HG03095 (cell line): Measurements from ENCODE around the gene IRF9.

Experiments used
- ATAC-seq: cut with Tn5 transposase; IDR thresholded peaks from one replicate; pipeline ENCODE4 v1.9.1; 2021; ENCODE audit warnings: moderate library complexity; ENCODE audit not compliant: unreplicated experiment

The IRF9 gene, protein sequence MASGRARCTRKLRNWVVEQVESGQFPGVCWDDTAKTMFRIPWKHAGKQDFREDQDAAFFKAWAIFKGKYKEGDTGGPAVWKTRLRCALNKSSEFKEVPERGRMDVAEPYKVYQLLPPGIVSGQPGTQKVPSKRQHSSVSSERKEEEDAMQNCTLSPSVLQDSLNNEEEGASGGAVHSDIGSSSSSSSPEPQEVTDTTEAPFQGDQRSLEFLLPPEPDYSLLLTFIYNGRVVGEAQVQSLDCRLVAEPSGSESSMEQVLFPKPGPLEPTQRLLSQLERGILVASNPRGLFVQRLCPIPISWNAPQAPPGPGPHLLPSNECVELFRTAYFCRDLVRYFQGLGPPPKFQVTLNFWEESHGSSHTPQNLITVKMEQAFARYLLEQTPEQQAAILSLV

DNA sequence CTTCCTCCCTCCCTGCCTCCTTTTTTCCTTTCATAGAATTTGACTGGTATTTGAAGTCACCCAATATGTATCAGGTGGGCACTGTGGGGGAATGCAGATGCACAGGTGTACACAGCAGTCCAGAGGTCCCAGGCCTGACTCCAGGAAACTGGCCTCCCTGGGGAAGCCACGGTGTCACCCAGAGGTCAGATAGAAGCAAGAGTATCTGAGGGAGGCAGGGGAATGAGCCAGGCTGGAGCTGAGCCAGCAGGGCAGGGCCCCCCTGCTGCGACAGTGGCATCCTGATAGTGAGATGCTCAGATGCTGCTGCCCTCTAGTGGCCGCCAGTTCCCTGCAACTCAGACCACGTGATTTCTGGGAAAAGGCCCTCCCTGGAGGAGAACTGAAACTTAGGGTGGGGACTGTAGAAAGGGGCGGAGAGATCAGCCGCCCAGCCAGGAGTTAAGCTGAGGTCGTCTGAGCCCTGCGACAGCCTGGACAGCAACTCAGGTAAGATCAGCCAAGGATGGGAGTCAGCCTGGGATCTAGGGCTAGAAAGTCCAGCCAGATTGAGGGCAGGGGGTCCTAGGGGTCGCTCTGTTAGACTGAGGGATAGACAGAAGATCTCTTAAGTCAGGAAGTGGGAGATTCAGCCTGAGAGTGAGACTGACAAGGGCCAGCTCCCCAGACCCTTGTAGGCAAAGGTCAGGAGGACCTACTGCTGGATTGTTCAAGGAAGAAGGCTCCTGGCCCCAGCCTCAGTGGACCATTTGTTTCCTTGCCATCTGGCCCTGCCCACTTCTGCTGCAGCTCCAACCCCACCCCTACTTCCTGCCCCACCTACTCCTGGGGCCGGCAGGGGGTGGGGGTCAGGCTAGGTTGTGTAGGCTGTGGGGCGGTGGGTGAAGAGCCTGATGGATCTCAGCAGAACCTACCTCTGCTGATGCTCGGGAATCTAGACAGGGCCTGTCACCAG, at the start of gene IRF9:
Gene IRF9, plus strand, starts transcription at position 416 of the 955 bp plus-strand sequence. CDS start 880 bp downstream, outside the sequence.
- ATAC-seq: peak; percentile 83

DNA sequence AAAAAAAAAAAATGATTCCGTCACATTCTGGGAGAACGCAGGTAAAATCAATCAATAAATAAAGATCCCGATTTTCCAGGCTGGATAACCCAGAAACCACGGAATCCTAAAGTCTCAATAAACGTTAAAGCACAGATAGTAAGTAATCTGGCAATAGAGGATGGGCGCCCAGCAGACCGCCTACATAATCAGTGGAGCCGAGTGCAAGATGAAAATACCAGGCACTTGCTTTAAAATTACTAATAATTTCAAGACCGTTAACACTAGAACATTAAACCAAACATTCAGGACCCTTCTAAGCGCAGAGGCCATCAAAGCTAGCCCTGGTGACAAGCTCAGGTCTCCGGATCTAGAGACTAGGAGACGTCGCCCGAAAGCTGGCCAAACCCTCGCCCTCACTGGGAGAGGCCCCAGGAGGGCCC, 47.7 kb upstream of the IRF9 start:
- ATAC-seq: no peak

DNA sequence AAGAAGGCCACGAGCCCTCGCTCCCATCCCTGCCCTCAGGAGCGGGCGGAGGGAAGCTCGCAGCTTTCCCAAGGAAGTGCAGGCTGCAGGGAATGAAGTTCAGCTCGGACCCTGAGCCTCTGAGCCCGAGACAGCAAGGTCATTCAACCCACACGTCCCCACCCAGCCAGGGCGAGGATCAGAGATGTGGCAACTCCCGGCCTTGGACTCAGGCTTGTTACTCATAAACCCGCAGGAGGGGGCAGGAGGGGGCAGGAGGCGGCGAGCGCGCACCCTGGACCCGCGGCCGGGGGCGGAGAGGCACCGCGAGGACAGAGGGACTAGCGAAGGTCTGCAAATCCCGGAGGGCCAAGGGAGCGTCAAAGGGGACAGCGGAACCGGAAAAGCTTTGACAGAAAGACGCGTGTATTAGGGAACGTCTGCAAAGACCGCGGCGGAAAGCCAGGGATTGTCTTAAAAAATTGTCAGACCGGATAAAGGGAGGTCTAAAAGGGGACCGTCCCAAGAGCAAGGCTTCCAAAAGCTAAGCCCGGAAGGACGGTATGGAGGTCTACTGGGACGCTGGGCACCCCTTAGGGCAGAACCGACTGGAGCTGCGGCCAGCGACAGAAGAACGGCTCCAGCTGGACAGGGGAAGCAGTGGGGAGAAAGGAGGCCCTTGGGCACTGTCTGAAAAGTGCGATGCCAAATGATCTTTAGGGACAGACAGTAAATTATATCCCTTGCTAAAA, 47.1 kb upstream of the IRF9 start:
- peak; percentile 23 for ATAC-seq

DNA sequence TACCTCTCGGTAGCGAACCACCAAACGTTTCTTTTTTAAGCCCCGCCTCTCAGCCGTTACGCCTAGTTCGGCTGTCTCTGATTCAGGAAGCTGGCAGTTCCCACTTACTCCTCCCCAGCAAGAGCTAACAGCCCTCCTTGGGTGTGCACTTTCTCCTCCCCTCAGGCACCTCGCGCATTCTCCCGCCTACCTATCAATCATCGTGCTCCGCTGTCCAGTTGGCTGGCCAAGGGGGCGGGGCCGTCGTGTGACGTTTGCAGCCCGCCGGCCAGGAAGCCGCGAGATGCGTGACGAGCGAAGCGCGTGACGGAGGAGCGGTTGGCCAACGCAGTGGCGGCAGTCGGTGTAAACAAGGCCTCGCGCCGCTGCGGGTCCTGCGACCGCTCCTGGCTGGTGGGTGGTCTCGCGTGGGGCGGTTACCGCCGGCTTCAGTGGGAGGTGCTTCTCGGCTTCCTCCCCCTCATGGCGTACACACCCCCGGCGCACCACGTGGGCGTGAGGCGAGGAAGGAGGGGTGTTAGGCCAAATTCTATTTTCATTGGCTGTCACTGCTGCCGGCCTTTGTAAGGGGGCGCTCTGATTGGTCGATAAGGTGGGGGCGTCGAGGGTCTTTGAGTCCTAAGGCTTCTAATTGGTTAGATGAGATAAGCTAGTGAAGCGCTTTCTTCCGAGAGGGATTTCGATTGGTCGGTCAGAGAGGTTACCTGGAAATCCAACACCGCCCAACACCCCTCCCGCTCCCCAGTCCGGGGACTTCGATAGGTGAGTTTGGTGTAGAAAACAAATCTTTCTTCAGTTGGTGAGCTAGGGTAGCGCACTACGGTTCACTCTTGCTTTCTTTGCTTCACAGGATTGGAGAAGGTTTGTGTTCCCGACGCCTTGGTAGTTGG, 46.3 kb upstream of the IRF9 start, which contains the start of the genes DCAF11 and NRL:
Gene DCAF11, plus strand, starts transcription at position 246 of the 890 bp plus-strand sequence. CDS start 818 bp downstream, outside the sequence.
Gene NRL, minus strand, starts transcription at position 418 of the 890 bp plus-strand sequence. CDS start 32,101 bp downstream, outside the sequence.
- peak; percentile 82 for ATAC-seq

DNA sequence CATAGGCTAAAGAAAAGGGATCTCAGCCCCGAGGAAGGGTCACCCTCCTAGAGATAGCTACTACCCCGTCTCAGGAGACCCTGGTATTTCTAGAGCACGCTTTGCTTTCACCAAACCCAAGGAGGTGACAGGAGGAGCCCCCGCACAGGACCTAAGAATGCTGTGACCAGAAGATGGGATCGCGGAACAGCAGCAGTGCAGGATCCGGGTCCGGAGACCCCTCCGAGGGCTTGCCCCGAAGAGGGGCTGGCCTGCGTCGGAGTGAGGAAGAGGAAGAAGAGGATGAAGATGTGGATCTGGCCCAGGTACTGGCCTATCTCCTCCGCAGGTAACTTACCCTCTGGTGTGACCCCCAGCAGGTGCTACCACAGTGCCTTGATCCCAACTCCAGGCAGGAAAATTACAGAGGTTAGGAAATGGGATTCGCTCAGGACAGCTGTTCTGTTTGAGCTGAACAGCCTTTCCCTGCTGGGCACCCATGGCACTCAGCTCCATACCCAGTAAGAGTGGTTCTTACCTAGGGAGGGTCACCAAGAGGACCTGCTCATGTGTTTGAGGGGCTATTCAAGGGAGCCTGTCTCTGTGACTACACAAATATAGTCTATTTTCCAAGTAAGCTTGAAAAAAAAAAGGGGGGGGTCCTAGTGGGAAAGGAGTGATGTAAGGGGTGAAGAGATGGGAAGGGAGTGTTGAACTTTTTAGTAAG, 45.5 kb upstream of the IRF9 start:
- ATAC-seq: no peak

DNA sequence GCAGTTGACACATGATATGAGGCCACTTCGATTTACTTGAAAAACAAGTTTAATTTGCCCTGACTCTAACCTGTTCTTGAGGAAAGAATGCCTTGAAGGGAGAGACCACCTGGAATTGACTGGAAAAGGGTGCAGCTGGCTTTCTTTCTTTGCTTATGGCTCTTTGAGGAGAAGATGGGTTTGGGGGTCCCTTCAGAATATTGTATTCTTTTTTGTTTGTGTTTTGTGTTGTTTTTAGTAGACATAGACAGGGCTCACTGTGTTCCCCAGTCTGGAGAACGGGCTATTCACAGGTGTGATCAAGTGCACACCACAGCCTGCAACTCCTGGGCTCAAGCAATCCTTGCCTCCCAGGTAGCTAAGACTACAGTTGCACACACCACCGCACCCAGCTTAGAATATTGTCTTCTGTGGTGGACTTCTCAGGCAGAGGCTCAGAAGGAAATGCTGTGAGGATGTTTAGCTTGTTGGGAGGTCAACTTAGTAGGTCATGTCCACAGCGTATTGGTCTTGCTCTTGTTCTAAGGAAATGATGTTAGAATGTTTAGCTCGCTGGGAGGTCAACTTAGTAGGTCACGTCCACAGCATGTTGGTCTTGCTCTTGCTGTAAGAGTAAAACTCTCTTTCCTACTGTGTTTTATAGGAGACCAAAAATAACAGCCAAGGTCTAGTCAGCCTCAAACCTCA, 44.8 kb upstream of the IRF9 start:
- ATAC-seq: no peak

DNA sequence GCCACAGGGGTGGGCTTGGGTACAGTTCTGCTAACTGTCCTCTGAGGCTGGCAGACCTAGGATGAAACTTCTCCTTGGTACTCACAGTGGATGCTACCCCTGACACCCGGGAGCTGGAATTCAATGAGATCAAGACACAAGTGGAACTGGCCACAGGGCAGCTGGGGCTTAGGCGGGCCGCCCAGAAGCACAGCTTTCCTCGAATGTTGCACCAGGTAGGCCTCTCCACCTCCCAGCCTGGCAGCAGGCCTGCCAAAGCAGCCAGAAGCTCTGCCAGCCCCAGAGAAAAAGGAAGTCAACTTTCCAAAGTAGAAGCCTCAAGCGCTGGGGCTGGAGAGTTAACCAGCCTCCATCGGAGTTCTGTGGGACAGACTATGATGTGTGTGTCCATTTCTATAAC, 43.9 kb upstream of the IRF9 start:
- ATAC-seq: no peak

DNA sequence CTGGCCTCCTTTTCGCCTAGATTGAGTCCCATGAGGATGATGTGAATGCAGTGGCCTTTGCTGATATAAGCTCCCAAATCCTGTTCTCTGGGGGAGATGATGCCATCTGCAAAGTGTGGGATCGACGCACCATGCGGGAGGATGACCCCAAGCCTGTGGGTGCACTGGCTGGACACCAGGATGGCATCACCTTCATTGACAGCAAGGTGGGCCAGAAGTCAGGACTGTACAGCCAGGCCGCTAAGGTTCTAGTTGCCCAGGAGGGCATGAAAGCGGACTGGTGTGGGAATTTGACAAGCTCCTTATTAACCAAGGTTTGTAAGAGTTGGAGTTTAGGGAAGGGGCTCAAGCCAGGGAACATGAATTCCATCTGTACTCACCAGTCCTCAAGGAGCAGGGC, 41.4 kb upstream of the IRF9 start:
- ATAC-seq: no peak

DNA sequence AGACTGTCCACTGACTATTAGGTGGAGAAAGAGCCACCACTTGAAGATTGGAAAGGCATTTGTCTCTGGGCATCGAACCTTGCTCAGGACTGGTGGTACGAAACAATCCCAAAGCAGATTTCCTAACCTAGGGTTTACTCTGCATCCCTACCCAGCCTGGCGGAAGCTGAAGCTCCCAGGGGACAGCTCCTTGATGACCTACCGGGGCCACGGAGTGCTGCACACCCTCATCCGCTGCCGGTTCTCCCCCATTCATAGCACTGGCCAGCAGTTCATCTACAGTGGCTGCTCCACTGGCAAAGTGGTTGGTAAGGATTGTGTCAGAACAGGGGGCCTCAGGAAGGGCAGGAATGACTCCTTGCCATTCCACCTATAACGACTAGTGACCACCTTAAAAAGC, 39.9 kb upstream of the IRF9 start:
- ATAC-seq: no peak

DNA sequence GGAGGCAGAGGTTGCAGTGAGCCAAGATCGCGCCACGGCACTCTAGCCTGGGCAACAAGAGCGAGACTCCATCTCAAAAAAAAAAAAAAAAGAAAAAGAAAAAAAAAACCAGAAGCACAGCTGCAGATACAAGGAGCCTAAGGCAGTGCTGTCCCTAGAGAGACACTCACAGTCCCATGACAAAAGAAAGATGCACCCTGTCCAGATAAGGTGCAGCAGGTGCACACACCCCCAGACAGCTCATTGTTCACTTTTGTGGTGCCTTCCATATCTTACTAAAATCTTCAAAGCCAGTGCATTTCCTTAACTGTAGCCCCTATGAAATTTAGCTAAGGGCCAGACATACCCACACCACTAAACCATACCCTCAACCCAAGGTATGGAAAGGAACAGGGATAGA, 38.6 kb upstream of the IRF9 start:
- ATAC-seq: no peak

DNA sequence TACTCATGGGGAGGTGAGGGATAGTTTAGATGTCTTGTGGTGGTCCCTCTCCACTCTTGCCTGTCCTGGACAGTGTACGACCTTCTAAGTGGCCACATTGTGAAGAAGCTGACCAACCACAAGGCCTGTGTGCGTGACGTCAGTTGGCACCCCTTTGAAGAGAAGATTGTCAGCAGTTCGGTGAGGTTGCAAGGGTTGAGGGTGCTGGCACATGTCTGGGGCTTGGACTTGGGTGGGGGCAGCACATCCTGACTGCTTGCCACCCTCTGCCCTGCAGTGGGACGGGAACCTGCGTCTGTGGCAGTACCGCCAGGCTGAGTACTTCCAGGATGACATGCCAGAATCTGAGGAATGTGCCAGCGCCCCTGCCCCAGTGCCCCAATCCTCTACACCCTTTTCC, 38.2 kb upstream of the IRF9 start:
- no peak for ATAC-seq

DNA sequence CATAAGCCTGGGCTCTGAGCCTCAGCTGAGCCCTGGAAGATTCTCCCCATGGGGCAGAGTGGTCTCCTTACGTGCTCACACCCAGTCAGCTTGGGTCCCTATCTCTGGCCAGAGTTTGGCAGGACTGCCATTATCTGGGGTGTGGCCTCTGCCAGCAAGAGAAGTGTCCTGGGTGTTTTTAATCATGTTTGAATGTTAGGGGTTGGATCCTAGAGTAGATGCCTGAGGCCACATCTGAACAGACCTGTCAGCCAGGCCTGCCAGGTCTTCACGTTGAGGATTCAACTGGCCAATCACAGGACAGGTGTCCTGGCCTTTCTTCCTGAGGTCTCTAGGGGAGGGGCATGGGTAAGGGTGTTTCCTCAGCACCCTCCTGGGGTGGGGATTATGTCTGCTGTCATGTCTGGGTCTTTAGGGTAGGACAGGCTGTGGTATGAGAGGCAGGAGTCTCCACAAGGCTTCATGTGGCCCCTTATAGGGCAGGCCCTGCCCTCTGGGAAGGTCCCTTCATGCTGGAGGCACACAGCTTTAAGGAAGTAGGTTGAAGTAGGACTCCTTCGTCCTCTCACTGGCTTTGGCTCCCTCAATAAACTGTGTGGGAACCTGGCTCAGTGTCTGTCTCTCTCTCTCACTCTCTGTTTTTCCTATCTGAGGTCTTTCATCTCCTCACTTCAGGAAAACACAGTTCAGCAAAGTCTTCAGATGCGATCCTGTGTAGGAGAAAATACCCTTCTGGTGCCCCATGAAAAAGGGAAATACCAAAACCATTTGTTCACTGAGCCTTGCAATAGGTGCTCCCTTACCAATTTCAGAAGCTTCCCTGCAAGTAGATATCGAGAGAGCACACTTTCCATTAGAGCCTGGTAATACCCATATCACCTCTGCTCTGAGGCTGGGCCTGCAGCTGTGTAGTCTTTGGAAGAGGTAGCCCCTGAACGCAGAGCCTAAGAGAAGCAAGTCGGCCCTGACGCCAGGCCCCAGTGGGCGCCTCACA, 37.3 kb upstream of the IRF9 start:
- peak; percentile 48 for ATAC-seq

DNA sequence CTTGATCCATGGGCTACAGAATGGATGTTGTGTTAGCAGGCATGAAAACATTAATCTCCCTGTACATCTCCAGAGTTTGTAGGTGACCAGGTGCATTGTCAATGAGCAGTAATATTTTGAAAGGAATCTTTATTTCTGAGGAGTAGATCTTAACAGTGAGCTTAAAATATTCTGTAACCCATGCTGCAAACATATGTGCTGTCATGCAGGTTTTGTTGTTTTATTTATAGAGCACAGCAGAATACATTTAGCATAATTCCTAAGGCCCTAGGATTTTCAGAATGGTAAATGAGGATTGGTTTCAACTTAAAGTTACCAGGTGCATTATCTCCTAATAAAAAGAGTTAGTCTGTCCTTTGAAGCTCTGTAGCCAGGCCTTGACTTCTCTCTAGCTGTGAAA, 34.1 kb upstream of the IRF9 start:
- no peak for ATAC-seq

DNA sequence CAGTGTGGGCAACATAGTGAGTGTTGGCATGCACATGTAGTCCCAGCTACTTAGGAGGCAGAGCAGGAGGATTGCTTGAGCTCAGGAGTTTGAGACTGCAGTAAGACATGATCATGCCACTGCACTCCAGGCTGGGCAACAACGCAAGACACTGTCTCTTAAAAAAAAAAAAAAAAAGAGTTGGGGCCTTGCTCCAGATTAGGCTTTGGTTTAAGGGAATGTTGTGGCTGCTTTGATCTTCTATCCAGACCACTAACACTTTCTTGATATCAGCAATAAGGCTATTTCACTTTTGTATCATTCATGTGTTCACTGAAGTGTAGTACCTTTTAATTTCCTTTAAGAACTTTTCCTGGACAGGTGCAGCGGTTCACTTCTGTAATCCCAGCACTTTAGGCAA, 33.4 kb upstream of the IRF9 start:
- ATAC-seq: no peak

DNA sequence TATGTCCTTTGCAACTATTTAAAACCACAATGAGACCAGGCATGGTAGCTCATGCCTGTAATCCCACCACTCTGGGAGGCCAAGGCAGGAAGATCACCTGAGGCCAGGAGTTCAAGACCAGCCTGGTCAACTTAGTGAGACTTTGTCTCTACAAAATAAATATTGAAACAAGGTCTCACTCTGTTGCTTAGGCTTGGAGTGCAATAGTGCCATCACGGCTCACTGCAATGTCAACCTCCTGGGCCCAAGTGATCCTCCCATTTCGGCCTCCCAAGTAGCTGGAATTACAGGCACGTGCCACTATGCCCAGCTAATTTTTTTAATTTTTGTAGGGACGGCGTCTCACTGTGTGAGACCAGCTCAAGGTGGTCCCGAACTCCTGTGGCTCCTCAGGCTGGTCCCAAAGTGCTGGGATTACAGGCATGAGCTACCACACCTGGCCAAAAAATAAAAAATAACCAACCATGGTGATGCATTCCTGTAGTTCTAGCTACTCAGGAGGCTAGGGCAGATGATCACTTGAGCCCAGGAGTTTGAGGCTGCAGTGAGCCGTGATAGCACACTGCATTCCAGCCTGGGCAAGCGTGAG, 31.6 kb upstream of the IRF9 start:
- ATAC-seq: no peak

DNA sequence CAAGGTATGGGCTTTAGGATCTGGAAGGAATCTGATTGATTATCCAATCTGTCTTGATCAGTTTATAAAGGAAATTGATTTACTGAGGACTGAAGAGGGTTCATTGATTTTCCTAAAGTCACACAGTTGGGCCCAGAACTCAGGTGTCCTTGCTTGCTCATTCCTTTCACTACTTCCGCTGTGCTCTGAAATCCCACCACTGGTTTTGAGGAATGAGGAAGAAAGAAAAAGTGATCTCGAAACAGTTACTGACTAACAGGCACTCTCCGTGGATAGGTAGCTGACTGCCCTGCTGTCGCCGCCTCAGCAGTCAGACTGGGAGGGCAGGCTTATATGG, 30.7 kb upstream of the IRF9 start, which contains the start of gene FITM1:
Gene FITM1, plus strand, starts transcription at position 280 of the 337 bp plus-strand sequence. CDS start 905 bp downstream, outside the sequence.
- no peak for ATAC-seq
